HK-2 (cell line): ENCODE measurements around the gene CLASRP.

Experiments
- DNase-seq: peaks from one replicate; pipeline ENCODE4 v3.0.0-alpha.2; 2018; ENCODE audit not compliant: unreplicated experiment

The CLASRP gene

DNA sequence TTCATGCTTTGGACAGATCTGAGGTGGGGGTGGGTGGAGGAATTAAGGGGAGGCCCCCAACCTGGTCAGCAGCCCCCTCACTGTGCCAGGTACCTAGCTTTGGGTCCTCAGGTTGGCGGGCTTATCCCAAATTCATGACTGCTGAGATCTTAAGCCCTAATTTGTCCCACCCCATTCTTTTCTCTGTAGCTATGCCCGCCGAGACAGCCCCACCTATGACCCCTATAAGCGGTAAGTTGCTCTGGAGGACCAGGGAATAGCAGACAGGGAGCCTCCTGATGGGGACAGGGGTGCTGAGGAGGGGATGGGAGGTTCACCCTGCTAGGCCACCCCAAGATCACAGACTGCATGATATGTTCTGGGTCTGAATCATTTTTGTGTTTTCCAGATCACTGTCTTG, 23.1 kb downstream of the CLASRP start:
- no peak for DNase-seq

DNA sequence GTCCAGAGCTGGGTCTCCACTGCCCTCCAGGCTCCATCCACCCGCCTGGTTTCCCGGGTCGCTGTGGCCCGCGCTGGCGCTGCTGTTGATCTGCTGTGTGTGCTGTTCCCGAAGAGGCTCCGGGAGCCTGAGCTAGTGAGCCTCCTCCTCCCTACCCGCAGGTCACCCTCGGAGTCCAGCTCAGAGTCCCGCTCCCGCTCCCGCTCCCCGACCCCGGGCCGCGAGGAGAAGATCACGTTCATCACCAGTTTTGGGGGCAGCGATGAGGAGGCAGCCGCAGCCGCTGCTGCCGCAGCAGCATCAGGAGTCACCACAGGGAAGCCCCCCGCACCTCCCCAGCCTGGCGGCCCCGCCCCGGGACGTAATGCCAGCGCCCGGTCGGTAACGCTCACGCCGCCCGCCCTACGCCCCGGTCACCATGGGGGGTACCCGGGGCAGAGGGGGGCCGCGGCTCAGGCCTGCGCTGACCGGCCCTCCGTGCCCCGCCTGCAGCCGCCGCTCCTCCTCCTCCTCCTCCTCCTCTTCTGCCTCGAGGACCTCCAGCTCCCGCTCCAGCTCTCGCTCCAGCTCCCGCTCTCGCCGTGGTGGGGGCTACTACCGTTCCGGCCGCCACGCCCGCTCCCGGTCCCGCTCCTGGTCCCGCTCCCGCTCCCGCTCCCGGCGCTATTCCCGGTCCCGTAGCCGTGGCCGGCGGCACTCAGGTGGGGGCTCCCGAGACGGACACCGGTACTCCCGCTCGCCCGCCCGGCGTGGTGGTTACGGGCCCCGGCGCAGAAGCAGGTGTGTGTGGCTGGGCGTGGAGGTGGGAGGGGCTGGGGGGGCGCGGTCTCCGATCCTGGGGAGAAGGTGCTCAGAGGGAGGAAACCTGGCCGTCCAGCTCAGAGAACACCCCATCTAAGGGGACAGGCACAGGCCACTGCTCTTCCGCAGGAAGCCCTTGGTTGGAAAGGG, 25.3 kb downstream of the CLASRP start:
- no peak for DNase-seq

DNA sequence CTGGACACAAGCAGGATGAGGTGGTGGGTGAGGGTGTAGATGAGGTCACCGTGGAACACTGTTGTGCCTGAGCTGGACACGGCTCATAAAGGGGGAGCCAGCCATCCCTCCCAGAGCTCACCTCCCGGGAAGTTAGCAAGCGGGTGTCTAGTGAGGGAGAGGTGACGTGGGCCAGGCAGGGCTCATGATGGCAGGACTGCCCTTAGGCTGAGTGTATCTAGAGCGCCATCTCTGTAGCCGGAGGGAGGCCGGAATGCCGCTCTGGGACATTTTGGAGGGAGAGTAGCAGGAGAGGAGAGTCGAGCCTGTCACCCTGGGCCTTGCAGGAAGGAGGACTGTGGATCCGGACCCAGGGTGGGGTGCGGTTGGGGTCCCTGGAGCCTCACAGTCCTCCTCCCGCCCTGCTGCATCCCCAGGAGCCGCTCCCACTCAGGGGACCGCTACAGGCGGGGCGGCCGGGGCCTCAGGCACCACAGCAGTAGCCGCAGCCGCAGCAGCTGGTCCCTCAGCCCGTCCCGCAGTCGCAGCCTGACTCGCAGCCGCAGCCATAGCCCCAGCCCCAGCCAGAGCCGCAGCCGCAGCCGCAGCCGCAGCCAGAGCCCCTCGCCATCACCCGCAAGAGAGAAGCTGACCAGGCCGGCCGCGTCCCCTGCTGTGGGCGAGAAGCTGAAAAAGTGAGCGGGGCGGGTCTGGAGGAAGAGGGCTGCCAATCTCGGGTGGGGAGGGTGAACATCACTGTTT, 28.2 kb downstream of the CLASRP start:
- DNase-seq, result no peak

GRCh38 chr19:45068041-45068440, 29.2 kb downstream of the CLASRP start:
- no peak for DNase-seq

DNA sequence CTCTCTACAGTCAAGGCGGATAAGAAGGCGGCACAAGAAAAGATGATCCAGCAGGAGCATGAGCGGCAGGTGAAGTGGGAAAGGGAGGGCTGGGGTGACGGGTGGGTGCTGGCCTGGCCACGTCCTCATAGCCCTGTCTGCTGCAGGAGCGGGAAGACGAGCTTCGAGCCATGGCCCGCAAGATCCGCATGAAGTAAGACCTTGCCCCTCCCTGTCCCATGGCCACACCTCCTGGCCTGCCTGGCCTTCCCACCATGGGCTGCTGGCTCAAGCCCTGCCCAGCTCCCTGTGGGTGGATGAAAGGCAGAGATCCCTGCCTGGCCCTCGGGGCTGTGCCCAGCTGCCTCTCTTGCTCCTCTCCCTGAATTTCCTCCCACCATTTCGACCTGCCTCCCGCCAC, 30.2 kb downstream of the CLASRP start:
- no peak for DNase-seq

DNA sequence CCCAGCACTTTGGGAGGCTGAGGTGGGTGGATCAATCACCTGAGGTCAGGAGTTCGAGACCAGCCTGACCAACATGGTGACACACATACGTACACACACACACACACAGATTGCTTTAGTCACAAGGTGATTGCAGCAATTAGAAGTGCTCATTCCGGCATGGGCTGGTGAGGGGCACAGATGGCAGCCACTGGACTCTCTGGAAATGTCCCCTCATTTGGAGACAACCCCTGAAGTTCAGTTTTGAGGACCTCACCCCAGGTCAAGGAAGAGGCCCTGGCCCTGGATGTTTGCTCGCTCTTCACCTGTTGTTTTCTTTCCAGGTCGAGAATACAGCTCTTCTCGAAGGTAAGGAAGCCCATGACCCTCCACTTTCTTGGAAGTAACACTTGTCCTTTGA, 31.4 kb downstream of the CLASRP start:
- no peak for DNase-seq

DNA sequence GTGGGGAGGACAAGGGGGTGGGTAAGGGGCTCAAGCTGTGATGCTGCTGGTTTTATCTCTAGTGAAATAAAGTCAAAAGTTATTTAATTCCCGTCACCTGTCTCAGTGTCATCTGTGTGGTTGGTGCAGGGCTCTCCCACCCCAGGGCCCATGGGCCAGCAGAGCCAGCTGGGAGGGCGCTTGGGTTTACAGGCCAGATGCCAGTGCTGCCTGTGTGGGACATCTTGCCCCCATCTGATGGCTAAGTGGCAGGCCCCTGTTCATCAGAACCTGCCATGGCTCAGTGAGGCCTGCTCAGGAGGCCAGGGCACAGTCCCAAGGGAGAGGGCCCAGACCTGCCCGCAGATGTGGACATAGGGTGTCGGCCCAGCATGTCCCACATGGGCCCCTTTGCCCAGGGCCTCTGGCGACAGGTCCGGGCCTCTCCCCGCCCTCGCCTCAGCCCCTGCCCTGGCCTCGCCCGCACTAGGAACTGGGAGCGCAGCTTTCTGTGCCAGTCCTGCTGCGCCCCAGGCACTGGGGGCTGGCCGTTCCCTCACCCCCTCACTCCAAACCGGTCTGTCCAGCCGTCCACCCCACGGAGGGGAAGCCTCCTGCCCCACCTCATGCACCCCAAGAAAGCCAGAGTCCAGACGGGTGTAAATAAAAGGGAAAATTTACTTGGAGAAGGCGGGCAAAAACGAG, 32.2 kb downstream of the CLASRP start:
- DNase-seq, result no peak

- no peak for DNase-seq
Observed at GRCh38 chr19:45071545-45071938, 32.7 kb downstream of the CLASRP start.

GRCh38 chr19:45071969-45072790, 33.3 kb downstream of the CLASRP start:
- DNase-seq, result no peak

DNA sequence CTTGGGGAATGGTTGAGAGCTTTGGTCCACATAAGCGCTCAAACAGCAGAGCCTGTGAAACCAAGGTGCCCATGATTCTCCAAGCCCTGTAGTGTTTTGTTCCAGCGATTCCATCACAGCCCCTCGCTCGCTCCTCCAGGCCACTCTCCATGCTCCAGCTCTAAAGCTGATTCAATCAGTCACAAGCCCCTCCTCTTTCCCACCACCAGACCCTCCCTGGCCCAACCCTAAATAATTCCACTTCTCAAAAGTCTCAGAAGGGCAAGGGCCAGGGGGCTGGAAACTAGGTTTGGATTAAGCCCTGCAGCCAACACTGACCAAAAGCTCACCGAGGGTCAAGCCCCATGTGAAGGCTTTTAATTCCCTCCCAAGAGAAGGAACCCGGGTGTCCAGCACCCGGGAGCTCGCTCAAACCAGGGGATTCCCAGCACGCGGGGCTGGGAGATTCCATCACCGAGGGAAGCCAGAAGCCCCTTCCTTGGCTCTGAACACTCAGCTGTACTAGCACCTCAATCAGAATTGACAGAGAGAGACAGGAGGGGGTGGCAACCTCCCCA, 36.0 kb downstream of the CLASRP start:
- DNase-seq, result no peak

DNA sequence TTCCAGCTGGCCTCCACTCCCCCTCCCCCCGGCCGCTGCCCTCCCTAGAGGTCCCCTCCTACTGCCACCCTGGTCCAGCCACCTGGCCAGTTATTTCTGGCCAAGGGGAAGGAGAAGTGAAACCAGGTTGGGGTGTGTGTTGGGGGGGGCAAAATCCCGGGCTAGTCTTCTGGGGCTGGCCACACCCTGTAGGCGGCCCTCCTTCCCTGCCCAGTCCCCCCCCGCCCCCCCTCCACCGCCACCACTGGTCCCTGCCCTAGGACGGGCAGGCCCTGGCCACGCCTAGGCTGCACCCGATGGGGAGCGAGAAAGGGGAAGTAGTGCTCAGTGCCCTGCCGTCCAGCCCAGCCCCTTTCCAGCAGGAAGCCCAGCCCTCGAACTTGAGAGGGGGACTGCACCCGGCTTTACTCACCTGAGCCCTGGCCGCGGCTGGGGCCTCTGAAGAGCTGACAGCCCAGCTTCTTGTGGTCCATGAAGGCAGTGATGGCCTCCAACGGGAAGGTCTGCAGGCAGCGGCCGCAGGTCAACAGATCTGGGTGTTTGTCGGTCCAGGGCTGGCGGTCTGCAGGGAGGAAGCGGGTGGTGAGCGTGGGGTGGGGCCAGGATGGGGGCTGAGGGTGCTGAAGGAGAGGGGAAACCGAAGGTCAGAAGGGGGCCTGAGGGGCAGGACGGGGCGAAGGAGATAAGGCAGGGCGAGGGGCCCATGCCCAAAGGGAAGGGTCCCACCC, 36.6 kb downstream of the CLASRP start:
- DNase-seq, result peak; percentile 79

DNA sequence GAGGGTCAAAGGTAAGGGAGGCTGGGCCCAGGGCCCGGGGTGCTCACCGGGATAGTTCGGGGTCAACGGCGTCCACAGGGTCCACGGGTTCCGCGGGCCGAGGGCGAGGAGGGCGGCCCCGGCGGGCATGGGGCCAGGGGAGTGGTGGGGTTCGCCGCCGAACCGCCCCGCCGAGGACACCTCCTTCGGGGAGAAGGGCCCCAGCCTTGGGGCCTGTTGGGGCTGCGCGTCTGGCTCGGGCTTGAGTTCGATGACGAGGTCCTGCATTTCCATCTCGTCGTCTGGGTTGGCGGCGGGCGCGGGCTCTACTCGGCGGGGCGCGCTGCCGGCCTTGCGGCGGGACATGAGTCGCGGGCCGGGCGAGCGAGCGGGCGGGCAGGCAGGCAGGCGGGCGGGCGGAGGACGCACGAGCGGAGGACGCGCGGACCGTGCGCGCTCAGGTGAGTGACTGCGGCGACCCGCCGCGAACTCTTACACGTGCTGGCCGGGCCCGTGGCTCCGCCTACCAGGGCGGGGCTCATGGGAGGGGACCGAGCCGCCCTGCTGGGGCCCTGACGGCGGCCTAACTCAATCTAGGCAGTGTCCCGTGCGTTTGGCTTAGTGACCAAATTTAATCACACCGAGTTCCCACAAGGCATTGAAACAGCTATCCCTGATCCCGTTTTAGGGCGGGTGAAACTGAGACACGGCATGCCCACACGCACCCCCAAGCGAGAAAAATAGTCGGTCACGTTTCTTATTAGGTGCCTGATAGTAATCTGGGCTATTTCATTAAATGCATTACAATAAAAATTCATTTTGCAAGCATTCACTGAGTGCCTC, 37.4 kb downstream of the CLASRP start, which contains the start of gene ZNF296:
Gene ZNF296 (minus strand): TSS at position 450 of the 822 bp plus-strand sequence. CDS start 105 bp downstream, at position 345.
- DNase-seq, result peak; percentile 67

GRCh38 chr19:45076851-45077730, 38.2 kb downstream of the CLASRP start:
- no peak for DNase-seq

- no peak for DNase-seq
Observed at GRCh38 chr19:45078390-45079062, 39.7 kb downstream of the CLASRP start.

DNA sequence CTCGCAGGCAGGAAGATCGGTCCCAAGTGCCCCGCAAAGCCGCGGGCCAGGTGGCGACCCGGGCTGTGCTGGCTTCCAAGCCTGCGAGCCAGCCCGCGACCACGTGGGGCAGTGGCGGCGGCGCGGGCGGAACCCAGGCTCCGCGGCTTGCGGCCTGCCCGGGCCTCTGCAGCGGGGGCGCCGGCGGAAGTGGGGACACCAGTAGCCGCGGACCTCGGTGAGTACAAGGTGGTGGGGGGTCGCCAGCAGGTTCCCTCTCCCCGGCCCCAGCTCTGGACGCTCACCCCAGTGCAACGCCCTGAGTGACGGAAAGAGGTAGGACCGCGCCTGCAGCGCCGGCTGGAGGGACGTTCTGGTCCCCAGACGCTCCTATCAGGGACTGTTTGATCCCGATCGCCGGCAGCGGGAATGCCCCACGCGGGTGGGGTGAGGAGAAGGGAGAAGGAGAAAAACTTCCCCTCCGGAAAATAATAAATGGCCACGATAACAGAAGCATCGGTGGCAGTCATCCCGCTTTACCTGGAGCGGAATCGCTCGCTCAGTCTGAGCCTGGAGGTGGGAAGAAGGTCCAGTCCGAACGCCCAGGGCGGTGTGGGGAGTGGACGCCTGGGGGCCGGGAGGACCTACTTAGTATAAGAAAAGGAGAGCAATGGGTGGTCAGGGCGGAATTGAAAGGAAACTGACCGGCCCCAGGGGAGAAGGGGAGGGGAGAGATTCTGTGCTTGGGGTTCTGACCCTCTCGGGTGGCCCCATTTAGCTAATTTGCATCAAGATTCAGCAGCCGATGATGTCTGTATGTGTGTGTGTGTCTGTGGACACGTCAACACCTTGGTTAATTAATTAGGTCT, 40.4 kb downstream of the CLASRP start, which contains the start of gene GEMIN7:
Gene GEMIN7 (plus strand): TSS at position 198 of the 848 bp plus-strand sequence. CDS start 10,855 bp downstream, outside the sequence.
- DNase-seq, result peak; percentile 82

- DNase-seq, result no peak
Observed at GRCh38 chr19:45079911-45080370, 41.1 kb downstream of the CLASRP start.

GRCh38 chr19:45082170-45082569, 43.3 kb downstream of the CLASRP start:
- DNase-seq, result no peak
